ENCODE measurements around the gene CDCP2. TPM values are rescaled to one million over a fixed set of nuclear protein-coding genes. Genes with fewer than 3 reads are reported as not detected.

The CDCP2 gene
- total RNA-seq, 1 donor from 2014 or later = not detected

GRCh38 chr1:54163051-54163450 lies 10.3 kb upstream of the CDCP2 start:
- TF ChIP-seq CTCF (IDR thresholded peaks at IDR 0.05) (no peak), POLR2AphosphoS5 (IDR thresholded peaks at IDR 0.05; ENCODE audit: insufficient read depth in 1 of 2, low read depth in 1 of 2) (no peak), POLR2A (IDR thresholded peaks at IDR 0.05) (no peak)
- no peaks in the 10 kb centered on the region for H3K36me3 ChIP-seq
- H3K4me3 ChIP-seq = no peak overlapping the region
- peaks cover under 1% of the 10 kb centered on the region for H3K4me1 ChIP-seq
- no peaks in the 10 kb centered on the region for H3K9me3 ChIP-seq
- no peak overlapping the region for H3K27ac ChIP-seq
- no peaks in the 10 kb centered on the region for H3K27me3 ChIP-seq
- DNase-seq (ENCODE audit: extremely low spot score in 2 of 2) = no peak
- intact Hi-C loops (cut with DNase I) = no loop called here

DNA sequence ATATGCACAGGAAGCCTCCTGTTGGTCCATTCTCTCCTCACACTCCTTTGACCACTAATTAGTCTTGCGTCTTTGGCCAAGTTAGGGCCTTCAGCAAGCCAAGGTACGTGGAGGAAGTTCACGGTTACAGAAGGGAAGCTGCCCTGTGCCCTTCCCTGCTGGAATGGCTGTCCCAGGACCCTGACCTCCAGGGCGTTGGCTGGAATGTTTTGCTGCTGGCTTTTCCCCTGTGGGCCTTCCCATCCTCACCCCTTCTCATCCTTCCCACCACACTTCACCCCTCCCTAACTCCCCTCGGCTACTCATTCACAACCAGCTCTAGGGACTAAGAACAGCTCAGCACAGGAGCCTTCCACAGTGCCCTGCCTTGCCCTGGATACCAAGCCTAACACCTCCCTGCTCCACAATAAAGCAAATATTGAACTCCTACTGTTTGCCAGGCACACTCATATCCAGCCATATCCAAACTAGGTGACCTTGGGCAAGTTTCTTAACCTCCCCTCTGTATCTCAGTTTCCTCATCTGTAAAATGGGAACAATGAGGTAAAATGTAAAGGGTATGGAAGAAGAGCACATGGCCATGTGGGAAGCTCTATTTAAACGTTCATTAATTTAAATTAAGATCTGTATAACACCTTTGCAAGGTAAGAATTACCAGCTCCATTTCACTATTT lies 8.8 kb upstream of the CDCP2 start:
- Histone ChIP-seq H3K4me3 (no peak overlapping the region), H3K27me3 (no peaks in the 10 kb centered on the region), H3K4me1 (no peaks in the 10 kb centered on the region), H3K36me3 (no peaks in the 10 kb centered on the region), H3K27ac (no peak overlapping the region), H3K9me3 (no peaks in the 10 kb centered on the region)
- TF ChIP-seq CTCF (IDR thresholded peaks at IDR 0.05) = no peak
- TF ChIP-seq POLR2A (IDR thresholded peaks at IDR 0.05) = no peak
- no peak for TF ChIP-seq POLR2AphosphoS5 (IDR thresholded peaks at IDR 0.05; ENCODE audit: insufficient read depth in 1 of 2, low read depth in 1 of 2)
- DNase-seq (ENCODE audit: extremely low spot score in 2 of 2) = no peak
- intact Hi-C loops (cut with DNase I) = no loop called here

GRCh38 chr1:54160351-54160750 lies 7.6 kb upstream of the CDCP2 start:
- TF ChIP-seq CTCF (IDR thresholded peaks at IDR 0.05) (no peak), POLR2A (IDR thresholded peaks at IDR 0.05) (no peak), POLR2AphosphoS5 (IDR thresholded peaks at IDR 0.05; ENCODE audit: insufficient read depth in 1 of 2, low read depth in 1 of 2) (no peak)
- no peaks in the 10 kb centered on the region for H3K4me1 ChIP-seq
- no peaks in the 10 kb centered on the region for H3K36me3 ChIP-seq
- H3K4me3 ChIP-seq = no peak overlapping the region
- H3K27me3 ChIP-seq = no peaks in the 10 kb centered on the region
- H3K27ac ChIP-seq = no peak overlapping the region
- intact Hi-C loops (cut with DNase I) = no loop called here
- no peaks in the 10 kb centered on the region for H3K9me3 ChIP-seq
- no peak for DNase-seq (ENCODE audit: extremely low spot score in 2 of 2)

- Histone ChIP-seq H3K27me3 (no peaks in the 10 kb centered on the region), H3K27ac (no peak overlapping the region), H3K9me3 (no peaks in the 10 kb centered on the region), H3K36me3 (no peaks in the 10 kb centered on the region), H3K4me1 (peaks cover under 1% of the 10 kb centered on the region), H3K4me3 (no peak overlapping the region)
- intact Hi-C loops (cut with DNase I) = no loop called here
- TF ChIP-seq CTCF (IDR thresholded peaks at IDR 0.05) (no peak), POLR2A (IDR thresholded peaks at IDR 0.05) (no peak), POLR2AphosphoS5 (IDR thresholded peaks at IDR 0.05; ENCODE audit: insufficient read depth in 1 of 2, low read depth in 1 of 2) (no peak)
- DNase-seq (ENCODE audit: extremely low spot score in 2 of 2) = no peak
Measured at GRCh38 chr1:54159733-54160316, 7.0 kb upstream of the CDCP2 start.

- TF ChIP-seq CTCF (IDR thresholded peaks at IDR 0.05) = no peak
- TF ChIP-seq POLR2AphosphoS5 (IDR thresholded peaks at IDR 0.05; ENCODE audit: insufficient read depth in 1 of 2, low read depth in 1 of 2) = peak in 1 of 2 donors; percentile 23
- TF ChIP-seq POLR2A (IDR thresholded peaks at IDR 0.05) = no peak
- Histone ChIP-seq H3K4me1 (peaks cover 18% of the 10 kb centered on the region), H3K27me3 (no peaks in the 10 kb centered on the region), H3K4me3 (no peak overlapping the region), H3K9me3 (no peaks in the 10 kb centered on the region), H3K27ac (no peak overlapping the region), H3K36me3 (no peaks in the 10 kb centered on the region)
- intact Hi-C loops (cut with DNase I) = no loop called here
- DNase-seq (ENCODE audit: extremely low spot score in 2 of 2) = no peak
Measured at GRCh38 chr1:54158071-54158470, 5.3 kb upstream of the CDCP2 start.
